ENCODE data around the gene MAP3K9. TPM values are rescaled to one million over a fixed set of nuclear protein-coding genes. Genes with fewer than 3 reads are reported as not detected.

The MAP3K9 gene
- polyA plus RNA-seq, 1 donor from 2014 or later = 10.4 TPM

DNA sequence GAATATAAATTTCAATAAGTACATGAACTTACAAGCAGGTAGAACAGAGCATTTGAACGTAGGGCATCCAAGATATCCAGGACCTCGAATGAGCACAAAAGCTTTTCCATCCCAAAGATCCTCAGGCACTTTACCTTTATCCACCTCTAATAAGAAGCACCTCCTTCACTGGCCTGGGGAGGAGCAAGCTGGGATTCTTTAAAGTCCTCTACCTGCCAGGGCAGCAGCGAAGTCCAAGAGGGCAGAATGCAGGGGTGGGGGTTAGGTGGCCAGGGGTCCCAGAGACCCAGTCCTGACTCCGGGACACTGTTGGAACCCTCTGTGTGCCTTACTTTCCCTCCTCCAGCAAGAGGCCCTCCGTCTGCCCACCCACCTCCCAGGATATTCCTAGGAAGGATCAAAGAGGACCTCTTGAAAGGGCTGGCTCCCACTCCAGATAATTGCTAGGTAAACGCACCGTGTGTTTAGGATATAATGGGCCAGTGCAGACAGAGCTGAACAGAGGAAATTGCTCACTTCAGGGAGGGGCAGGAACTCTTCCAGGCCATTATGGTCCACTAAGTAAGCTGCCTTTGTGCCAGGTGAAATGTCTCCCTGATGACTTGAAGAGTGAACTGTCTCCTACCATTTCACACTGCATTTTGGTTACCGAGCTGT lies 99.5 kb downstream of the MAP3K9 start:
- Histone ChIP-seq H3K4me3 (ENCODE audit: low read length) (no peak overlapping the region), H3K9me3 (ENCODE audit: low read length) (no peaks in the 10 kb centered on the region), H3K4me2 (ENCODE audit: low read length) (no peak overlapping the region), H4K20me1 (ENCODE audit: insufficient read depth) (no peaks in the 10 kb centered on the region), H3K36me3 (ENCODE audit: insufficient read depth, low read length) (no peaks in the 10 kb centered on the region), H3K27ac (ENCODE audit: low read length) (peak overlapping the region; percentile 27), H3K9me2 (ENCODE audit: insufficient read depth, low read length) (no peaks in the 10 kb centered on the region), H2AFZ (ENCODE audit: low read depth, low read length) (no peak overlapping the region), H3K79me2 (replicated peaks; ENCODE audit: insufficient read depth, low read length) (no peaks in the 10 kb centered on the region), H3F3A (ENCODE audit: insufficient read depth, low read length, poor library complexity, severe bottlenecking) (no peaks in the 10 kb centered on the region), H3K27me3 (ENCODE audit: insufficient read depth, low read depth, low read length) (no peaks in the 10 kb centered on the region), H3K9ac (ENCODE audit: low read length) (no peak overlapping the region)
- TF ChIP-seq, protein P1, sequence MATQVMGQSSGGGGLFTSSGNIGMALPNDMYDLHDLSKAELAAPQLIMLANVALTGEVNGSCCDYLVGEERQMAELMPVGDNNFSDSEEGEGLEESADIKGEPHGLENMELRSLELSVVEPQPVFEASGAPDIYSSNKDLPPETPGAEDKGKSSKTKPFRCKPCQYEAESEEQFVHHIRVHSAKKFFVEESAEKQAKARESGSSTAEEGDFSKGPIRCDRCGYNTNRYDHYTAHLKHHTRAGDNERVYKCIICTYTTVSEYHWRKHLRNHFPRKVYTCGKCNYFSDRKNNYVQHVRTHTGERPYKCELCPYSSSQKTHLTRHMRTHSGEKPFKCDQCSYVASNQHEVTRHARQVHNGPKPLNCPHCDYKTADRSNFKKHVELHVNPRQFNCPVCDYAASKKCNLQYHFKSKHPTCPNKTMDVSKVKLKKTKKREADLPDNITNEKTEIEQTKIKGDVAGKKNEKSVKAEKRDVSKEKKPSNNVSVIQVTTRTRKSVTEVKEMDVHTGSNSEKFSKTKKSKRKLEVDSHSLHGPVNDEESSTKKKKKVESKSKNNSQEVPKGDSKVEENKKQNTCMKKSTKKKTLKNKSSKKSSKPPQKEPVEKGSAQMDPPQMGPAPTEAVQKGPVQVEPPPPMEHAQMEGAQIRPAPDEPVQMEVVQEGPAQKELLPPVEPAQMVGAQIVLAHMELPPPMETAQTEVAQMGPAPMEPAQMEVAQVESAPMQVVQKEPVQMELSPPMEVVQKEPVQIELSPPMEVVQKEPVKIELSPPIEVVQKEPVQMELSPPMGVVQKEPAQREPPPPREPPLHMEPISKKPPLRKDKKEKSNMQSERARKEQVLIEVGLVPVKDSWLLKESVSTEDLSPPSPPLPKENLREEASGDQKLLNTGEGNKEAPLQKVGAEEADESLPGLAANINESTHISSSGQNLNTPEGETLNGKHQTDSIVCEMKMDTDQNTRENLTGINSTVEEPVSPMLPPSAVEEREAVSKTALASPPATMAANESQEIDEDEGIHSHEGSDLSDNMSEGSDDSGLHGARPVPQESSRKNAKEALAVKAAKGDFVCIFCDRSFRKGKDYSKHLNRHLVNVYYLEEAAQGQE (IDR thresholded peaks at IDR 0.05; ENCODE audit: borderline replicate concordance) = peak; percentile 92
- TF ChIP-seq POLR2AphosphoS5 (IDR thresholded peaks at IDR 0.05) (peak; percentile 79), EZH2 (IDR thresholded peaks at IDR 0.05; ENCODE audit: borderline replicate concordance, insufficient read depth, low read length, poor library complexity, severe bottlenecking) (no peak)

DNA sequence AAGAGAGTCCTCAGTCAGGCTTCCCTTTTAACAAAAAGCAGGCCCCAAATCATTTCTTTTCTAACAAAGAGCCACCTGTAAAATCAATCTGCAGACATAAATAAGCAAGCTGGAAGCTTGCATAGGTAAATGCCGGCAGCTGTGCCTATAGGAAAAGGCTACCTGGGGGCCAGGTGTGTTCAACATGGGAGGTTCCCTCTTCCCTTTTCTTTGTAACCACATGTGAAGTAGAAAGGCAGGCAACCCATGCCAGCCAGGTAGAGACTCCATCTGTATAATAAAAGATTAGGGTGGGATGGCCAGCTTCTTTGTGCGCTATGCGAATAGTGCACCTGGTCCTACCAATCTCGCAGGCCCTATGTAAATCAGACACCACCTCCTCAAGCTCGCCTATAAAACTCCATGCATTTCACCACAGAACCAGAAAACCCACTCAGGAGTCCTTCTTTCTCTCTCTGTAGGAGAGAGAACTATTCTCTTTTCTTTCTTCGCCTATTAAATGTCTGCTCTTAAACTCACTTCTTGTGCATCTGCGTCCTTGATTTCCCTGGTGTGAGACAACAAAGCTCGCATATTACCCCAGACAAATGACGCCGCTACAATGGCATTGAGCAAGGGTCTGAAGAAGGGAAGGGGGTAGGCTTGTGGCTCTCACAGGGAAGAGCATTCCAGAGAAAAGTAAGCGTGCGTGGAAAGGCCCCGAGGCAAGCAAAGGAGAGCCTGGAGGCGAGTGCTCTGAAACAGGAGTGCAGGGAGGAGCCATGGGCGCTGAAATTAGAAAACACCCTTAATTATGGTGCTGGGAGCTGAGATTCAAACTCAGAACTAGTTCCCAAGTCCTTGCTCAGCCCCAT lies 100.4 kb downstream of the MAP3K9 start:
- no peaks in the 10 kb centered on the region for H3K79me2 ChIP-seq (replicated peaks; ENCODE audit: insufficient read depth, low read length)
- H3K9me3 ChIP-seq (ENCODE audit: low read length) = no peaks in the 10 kb centered on the region
- H3K4me2 ChIP-seq (ENCODE audit: low read length) = no peak overlapping the region
- H3K9me2 ChIP-seq (ENCODE audit: insufficient read depth, low read length) = no peaks in the 10 kb centered on the region
- TF ChIP-seq MXI1 (conservative IDR thresholded peaks at IDR 0.05; ENCODE audit: poor library complexity, severe bottlenecking) = no peak
- TF ChIP-seq, protein P1 (IDR thresholded peaks at IDR 0.05; ENCODE audit: borderline replicate concordance) = no peak
- TF ChIP-seq EP300 (conservative IDR thresholded peaks at IDR 0.05; ENCODE audit: poor library complexity, severe bottlenecking) = no peak
- no peak for TF ChIP-seq TAF1 (IDR thresholded peaks at IDR 0.05; ENCODE audit: low read depth)
- TF ChIP-seq SMC3 (conservative IDR thresholded peaks at IDR 0.05; ENCODE audit: poor library complexity) = no peak
- TF ChIP-seq, protein P2, sequence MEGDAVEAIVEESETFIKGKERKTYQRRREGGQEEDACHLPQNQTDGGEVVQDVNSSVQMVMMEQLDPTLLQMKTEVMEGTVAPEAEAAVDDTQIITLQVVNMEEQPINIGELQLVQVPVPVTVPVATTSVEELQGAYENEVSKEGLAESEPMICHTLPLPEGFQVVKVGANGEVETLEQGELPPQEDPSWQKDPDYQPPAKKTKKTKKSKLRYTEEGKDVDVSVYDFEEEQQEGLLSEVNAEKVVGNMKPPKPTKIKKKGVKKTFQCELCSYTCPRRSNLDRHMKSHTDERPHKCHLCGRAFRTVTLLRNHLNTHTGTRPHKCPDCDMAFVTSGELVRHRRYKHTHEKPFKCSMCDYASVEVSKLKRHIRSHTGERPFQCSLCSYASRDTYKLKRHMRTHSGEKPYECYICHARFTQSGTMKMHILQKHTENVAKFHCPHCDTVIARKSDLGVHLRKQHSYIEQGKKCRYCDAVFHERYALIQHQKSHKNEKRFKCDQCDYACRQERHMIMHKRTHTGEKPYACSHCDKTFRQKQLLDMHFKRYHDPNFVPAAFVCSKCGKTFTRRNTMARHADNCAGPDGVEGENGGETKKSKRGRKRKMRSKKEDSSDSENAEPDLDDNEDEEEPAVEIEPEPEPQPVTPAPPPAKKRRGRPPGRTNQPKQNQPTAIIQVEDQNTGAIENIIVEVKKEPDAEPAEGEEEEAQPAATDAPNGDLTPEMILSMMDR (IDR thresholded peaks at IDR 0.05; ENCODE audit: poor library complexity, severe bottlenecking) = no peak
- TF ChIP-seq EZH2 (IDR thresholded peaks at IDR 0.05; ENCODE audit: borderline replicate concordance, insufficient read depth, low read length, poor library complexity, severe bottlenecking) = no peak
- no peak for TF ChIP-seq RAD21 (conservative IDR thresholded peaks at IDR 0.05)
- no peak for TF ChIP-seq POLR2AphosphoS5 (IDR thresholded peaks at IDR 0.05)
- H4K20me1 ChIP-seq (ENCODE audit: insufficient read depth) = no peaks in the 10 kb centered on the region
- no peak overlapping the region for H3K4me3 ChIP-seq (ENCODE audit: low read length)
- H2AFZ ChIP-seq (ENCODE audit: low read depth, low read length) = no peak overlapping the region
- no peak overlapping the region for H3K9ac ChIP-seq (ENCODE audit: low read length)
- no peaks in the 10 kb centered on the region for H3F3A ChIP-seq (ENCODE audit: insufficient read depth, low read length, poor library complexity, severe bottlenecking)
- H3K36me3 ChIP-seq (ENCODE audit: insufficient read depth, low read length) = no peaks in the 10 kb centered on the region
- no peak overlapping the region for H3K27ac ChIP-seq (ENCODE audit: low read length)
- H3K27me3 ChIP-seq (ENCODE audit: insufficient read depth, low read depth, low read length) = no peaks in the 10 kb centered on the region

Data from neural cell (in vitro differentiated cells).